ENCODE measurements around the gene GPRC5C.

GPRC5C gene

DNA sequence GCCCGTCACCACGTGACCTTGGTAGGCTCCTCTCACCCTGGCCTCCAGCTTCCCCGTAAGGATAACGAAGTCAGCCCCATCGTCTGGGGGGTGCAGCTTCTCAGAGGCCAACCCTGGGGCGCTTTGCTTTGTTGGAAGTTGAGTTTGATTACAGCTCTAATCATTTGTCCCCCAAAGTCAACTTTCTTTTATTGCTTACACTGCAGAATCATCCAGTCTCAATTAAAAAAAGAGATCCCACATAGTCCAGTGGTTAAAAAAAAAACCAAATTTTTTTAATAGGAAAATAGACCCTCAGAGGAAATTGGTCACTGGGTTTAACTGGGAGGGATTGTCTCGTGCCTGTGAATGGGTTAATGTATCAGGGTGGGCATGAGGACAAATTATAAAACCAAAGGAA is 7.8 kb upstream of the GPRC5C start:
- POLR2A ChIA-PET: no interaction called here
- no peak for DNase-seq (ENCODE audit: low read depth, low spot score)
- H3K4me3 ChIP-seq (ENCODE audit: low read depth, low read length): no peak overlapping the region
- CTCF ChIA-PET: interaction anchor here (1.2 kb wide), 1 partner anchor 33 kb away, joined by 3 read pairs; no protein-coding TSS in a partner anchor
- TF ChIP-seq, protein P1, sequence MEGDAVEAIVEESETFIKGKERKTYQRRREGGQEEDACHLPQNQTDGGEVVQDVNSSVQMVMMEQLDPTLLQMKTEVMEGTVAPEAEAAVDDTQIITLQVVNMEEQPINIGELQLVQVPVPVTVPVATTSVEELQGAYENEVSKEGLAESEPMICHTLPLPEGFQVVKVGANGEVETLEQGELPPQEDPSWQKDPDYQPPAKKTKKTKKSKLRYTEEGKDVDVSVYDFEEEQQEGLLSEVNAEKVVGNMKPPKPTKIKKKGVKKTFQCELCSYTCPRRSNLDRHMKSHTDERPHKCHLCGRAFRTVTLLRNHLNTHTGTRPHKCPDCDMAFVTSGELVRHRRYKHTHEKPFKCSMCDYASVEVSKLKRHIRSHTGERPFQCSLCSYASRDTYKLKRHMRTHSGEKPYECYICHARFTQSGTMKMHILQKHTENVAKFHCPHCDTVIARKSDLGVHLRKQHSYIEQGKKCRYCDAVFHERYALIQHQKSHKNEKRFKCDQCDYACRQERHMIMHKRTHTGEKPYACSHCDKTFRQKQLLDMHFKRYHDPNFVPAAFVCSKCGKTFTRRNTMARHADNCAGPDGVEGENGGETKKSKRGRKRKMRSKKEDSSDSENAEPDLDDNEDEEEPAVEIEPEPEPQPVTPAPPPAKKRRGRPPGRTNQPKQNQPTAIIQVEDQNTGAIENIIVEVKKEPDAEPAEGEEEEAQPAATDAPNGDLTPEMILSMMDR (IDR thresholded peaks at IDR 0.05; ENCODE audit: insufficient read depth, low read length, missing control alignments): no peak

DNA sequence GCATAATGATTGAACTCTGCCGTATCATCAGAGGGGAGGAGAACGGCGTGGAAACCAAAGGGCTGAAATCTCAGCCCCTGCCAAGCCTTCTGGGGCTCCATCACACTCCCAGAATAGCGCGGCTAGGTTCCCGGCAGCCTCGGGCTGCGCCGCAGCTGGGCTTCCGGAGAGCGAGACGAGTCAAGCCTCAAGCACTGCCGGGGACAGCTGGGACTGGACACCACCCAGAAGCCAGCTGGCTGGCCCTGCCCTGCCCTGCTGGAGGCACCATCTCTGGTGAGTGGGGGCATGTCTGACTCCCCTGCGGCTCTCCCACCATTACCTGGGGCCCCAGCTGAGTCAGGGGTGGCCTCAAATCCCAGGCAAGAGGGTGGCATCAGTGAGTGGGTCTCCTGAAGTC is 7.2 kb upstream of the GPRC5C start:
- DNase-seq (ENCODE audit: low read depth, low spot score): no peak

DNA sequence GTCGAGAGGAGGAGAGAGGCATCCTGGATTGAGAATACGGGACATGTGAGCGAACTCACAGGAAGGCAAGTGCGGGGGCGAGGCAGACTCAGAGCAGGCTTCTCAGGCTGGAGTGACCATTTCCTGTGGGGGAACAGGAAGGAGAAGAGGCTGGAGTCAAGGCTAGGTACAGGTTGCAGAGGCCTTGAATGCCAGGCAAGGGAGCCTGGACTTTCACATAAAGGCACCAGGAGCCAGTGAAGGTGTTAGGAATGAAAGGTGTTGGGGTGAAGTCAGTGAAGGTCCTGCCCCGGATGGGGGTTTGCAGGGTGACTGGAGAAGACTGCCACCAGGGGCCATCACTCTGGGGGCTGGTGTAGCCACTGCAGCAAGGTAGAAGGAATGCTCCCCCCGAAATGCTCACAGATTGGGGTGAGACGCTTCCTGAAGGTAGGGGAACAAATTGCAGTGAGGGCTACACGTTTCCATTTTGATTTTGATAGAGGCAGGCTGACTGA is 5.3 kb upstream of the GPRC5C start:
- CTCF ChIA-PET: no interaction called here
- no peak for DNase-seq (ENCODE audit: low read depth, low spot score)
- H3K4me3 ChIP-seq (ENCODE audit: low read depth, low read length): no peak overlapping the region
- POLR2A ChIA-PET: no interaction called here
- TF ChIP-seq, protein P1 (IDR thresholded peaks at IDR 0.05; ENCODE audit: insufficient read depth, low read length, missing control alignments): no peak

More for the DNA sequence above, 7.2 kb upstream of the GPRC5C start:
- ChIA-PET CTCF (interaction anchor here (1.5 kb wide), 1 partner anchor 32 kb away, joined by 4 read pairs; no protein-coding TSS in a partner anchor), POLR2A (no interaction called here)
- TF ChIP-seq, protein P1 (IDR thresholded peaks at IDR 0.05; ENCODE audit: insufficient read depth, low read length, missing control alignments): no peak
- no peak overlapping the region for H3K4me3 ChIP-seq (ENCODE audit: low read depth, low read length)

DNA sequence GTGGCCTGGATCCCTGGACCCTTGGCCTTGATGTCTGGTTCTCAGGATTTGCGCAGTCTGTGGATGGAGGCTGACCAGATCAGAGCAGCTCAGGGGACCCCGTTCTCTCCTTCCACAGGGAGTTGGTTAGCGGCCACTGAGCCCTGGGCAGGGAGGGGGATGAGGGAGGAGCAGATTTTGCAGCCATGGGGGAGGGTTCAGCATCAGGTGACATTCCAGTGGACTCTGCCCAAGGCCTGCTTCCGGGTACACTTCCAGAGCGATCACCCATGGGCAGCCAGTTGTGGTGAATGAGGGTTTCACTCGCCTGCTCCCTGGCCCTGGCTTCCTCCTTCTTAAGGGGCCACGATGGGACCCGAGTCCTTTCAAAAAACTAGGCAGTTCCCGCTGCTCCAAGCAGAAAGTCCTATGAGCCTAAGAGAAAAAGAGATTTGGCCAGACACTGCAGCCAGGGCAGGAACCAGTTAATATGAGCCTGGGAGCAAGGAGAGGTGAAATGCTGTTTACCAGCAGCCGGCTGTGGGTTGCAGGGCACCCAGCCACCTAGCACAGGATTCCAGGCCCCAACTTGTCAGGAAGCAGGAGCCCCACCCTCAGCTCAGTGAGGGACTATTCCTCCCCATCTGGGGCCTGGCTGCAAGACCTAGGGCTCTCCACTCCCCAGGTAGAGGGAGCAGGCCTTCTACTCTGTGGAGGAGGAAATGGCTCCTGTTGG is 4.7 kb upstream of the GPRC5C start:
- CTCF ChIA-PET: interaction anchor here (1.4 kb wide), 1 partner anchor 10 kb away, joined by 3 read pairs; no protein-coding TSS in a partner anchor
- DNase-seq (ENCODE audit: low read depth, low spot score): no peak
- TF ChIP-seq, protein P1 (IDR thresholded peaks at IDR 0.05; ENCODE audit: insufficient read depth, low read length, missing control alignments): no peak
- no peak overlapping the region for H3K4me3 ChIP-seq (ENCODE audit: low read depth, low read length)
- POLR2A ChIA-PET: no interaction called here

DNA sequence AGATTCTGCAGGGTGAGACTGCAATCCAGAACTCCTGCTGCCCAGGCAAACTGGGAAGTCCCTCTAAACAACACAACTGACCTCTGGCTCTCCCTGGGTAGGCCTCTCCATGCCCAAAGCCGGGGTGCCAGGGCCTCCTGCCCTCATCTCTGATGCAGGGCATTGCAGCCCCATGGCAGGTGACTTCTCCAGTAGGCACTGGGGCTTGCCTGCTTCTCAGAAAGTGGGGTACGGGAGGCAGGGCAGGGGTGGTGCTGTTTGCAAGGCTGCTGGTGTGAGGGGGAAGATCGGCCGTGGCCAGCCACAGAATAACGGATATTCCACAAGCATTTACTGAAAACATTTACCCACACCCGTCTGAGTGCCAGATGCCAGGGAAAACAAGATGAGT is 4.1 kb upstream of the GPRC5C start:
- CTCF ChIA-PET: interaction anchor here (1.4 kb wide), 1 partner anchor 9 kb away, joined by 3 read pairs; no protein-coding TSS in a partner anchor
- POLR2A ChIA-PET: no interaction called here
- no peak for DNase-seq (ENCODE audit: low read depth, low spot score)
- H3K4me3 ChIP-seq (ENCODE audit: low read depth, low read length): no peak overlapping the region
- TF ChIP-seq, protein P1 (IDR thresholded peaks at IDR 0.05; ENCODE audit: insufficient read depth, low read length, missing control alignments): no peak

DNA sequence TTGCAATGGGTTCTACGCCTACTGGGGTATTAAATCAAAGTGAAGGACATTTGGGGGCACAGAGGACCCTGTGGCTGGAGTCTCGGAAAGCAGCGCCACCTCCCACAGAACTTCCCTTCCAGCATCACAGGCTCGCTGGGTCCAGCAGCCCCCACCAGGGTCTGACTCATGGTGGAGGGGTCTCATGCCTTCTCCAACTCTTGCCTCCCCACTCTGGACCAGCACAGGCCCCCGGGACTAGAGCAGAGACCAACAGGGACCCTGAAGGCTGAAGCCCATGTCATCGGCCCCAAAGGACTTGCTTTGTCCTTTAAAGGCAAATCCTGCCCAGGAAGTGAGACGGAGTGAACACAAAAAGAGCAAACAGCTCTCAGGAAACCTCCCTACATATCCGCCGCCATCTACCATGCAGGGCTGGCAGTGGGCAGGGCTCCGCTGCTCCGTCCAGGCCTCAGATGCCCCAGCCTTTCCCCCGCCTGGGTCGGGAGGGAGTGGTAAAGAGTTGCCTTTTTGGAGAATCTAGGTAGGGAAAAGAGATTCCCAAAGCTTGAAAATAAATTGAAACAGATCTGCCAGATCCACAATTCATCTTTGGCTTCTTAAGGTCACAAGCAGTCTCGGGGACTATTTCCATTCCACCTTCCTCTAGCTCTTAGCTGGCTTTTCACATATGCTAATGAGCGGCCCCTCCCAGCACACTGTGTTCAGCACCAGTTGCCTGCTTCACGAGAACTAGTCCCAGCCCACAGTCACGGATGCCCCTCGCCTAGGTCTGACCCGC is 2.1 kb upstream of the GPRC5C start:
- POLR2A ChIA-PET: no interaction called here
- H3K4me3 ChIP-seq (ENCODE audit: low read depth, low read length): no peak overlapping the region
- CTCF ChIA-PET: no interaction called here
- TF ChIP-seq, protein P1 (IDR thresholded peaks at IDR 0.05; ENCODE audit: insufficient read depth, low read length, missing control alignments): no peak
- DNase-seq (ENCODE audit: low read depth, low spot score): no peak
